Endothelial cell of hepatic sinusoid (primary cell): ENCODE results near the gene FANCM.
"Not testable (repeated sequence)": the region's sequence is repeated elsewhere in the genome, so short reads cannot be mapped to it uniquely, and the experiment has no call there.

Source experiments
- in situ Hi-C: cut with HindIII; loops from 2 replicates; pipeline ENCODE4 v1.10.0; 2017; ENCODE audit warnings: low sequenced_read_pairs

FANCM gene

DNA sequence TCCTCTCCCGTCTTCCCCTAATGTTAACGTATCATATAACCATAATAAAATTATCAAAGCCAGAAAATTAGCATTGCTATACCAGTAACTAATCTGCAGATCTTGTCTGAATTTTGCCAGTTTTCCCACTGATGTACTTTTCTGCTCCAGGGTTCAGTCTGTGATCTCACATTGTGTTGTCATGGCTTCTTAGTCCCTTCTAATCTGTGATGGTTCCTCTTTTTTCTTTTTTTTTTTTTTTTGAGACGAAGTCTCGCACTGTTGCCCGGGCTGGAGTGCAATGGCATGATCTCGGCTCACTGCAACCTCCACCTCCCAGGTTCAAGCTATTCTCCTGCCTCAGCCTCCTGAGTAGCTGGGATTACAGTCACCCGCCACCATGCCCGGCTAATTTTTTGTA lies 6.4 kb downstream of the FANCM start:
- in situ Hi-C loops: not testable (repeated sequence)

- in situ Hi-C loops: no loop called here
These were observed 8.9 kb downstream of the FANCM start for GRCh38 chr14:45144658-45145057.

DNA sequence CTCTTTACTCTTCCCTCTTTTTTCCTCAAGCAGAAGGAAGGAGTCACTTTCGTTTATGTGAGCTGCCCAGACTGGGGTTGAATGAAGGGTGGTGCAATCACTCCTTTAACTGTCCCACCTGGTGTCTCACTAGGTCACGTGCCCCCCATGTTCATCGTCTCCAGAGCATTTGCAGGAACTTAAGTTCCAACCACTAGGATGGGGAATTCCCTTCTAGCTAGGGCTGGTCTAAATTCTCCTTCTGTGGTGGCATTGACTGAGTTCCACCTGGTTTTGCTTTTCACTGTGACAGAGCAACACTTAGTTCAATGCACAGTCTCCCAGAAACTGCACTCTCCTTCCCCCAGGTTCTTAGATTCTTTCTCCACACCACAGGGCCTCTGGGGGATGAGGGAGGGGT lies 9.5 kb downstream of the FANCM start:
- in situ Hi-C loops: no loop called here

DNA sequence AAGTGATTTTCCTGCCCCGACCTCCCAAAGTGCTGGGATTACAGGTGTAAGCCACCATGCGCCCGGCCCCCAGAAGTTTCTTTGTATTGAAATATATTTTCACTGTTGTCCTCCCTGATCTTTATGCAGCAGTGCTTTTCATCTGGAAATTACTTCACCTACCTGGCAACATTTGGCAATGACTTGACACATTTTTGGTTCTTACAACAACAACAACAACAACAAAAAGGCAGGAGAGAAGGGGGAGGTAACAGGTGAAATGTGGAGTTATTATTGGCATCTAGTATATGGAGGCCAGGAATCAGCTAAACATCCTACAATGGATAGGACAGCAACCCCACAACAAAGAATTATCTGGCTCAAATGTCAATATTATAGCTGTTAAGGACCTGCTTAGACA lies 13.9 kb downstream of the FANCM start:
- in situ Hi-C loops: no loop called here

GRCh38 chr14:45150386-45150890 lies 14.7 kb downstream of the FANCM start:
- in situ Hi-C loops: no loop called here

DNA sequence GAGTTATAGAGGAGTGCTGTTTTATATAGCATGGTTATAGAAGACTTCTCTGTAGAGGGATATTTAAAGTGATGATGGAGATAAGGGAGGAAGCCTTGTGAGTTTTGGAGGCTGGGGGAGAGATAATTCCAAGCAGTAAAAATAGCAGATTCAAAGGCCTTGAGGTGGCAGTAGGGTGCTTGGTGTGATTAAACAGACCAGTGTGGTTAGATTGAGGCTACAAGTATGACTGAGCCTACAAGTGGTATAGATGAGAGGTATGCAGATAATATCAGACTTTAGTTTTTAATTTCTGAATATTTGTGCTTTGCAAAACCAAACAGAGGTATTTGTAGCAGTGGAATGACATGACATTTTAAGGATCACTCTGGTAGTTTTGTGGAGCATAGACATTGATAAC lies 20.3 kb downstream of the FANCM start:
- in situ Hi-C loops: no loop called here

- in situ Hi-C loops: no loop called here
These were observed 34.2 kb downstream of the FANCM start for GRCh38 chr14:45169906-45170305.

GRCh38 chr14:45177076-45177475 lies 41.3 kb downstream of the FANCM start:
- in situ Hi-C loops: no loop called here

DNA sequence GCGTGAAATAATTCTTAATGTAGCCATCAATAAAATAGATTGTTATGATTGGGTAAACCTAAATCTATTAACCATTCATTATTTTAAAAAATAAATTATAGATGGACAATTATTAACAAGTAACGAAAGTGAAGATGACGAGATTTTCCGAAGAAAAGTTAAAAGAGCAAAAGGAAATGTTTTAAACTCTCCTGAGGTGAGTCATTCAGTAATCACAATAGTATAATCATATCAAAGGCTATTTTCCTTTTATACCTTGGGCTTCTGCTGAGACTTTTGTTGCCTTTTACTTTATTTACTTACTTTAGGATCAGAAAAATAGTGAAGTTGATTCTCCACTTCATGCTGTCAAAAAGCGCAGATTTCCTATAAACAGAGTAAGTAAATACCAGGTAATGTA lies 45.6 kb downstream of the FANCM start:
- in situ Hi-C loops: no loop called here

DNA sequence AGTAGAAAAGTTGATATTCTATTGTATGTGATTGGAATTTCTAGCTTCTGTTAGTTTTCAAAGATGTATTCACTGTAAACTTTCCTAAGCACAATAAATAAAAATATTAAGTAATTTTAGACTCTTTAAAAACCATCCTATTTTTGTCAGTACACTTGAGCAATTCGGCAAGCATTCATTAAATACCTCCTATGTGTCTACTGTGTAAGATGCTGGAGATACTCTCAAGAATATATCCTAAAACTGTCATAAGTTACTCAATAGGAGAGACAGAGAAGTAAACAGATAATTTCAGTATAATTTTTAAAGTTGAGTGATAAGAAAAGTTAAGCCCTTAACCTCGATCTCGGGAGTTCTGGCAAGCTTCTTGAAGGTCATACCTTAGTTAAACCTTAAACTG lies 46.1 kb downstream of the FANCM start:
- in situ Hi-C loops: no loop called here

- in situ Hi-C loops: no loop called here
These were observed 49.5 kb downstream of the FANCM start for GRCh38 chr14:45185100-45185814.

GRCh38 chr14:45194964-45195363 lies 59.2 kb downstream of the FANCM start:
- in situ Hi-C loops: no loop called here

DNA sequence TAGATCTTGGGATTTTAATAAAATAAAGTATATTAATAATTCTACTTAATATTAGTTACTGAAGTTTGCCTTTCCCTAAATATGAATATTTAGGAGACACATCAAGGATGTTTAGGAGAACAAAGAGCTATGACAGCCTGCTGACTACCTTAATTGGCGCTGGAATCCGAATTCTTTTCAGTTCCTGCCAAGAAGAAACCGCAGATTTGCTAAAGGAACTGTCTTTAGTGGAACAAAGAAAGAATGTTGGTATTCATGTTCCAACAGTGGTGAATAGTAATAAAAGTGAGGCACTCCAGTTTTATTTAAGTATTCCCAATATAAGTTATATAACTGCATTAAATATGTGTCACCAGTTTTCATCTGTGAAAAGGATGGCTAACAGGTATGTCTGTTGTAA lies 62.8 kb downstream of the FANCM start:
- in situ Hi-C loops: no loop called here

GRCh38 chr14:45199230-45199629 lies 63.5 kb downstream of the FANCM start:
- in situ Hi-C loops: no loop called here

DNA sequence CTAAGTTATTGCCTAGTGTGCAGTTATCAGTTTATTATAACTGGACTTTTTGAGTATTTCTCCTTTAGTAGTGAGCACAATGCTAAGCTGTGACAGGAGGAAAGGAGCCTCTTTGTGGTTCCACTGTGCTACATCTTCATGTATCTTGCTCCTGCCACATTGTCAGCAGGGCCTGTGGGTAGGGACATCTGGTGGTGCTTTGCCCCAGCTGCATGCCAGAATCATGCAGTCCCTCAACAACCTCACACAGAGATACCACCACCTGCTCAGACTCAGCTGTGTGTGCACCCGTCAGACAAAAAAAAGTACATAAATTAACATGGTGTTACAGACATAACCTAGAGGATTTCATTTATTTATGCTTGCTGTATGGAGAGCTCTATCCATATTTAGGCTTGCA lies 66.2 kb downstream of the FANCM start:
- in situ Hi-C loops: no loop called here

DNA sequence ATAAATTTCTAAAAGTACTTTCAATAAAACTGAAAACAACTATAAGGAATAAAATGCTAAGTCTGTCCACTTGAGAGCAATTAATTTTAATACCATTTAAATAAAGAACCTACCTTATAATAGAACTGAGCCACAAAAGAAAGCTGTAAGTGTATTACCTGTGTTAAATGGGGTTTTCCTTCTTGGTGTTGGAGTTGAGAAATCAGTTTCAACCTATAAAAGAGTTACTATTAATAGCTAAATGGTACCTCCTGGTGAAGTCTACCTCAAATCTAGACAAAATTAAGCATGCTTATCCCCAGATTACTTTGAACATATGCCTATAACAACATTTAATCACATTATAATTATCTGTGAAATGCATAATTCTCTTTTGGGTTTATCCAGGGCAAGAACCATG lies 68.5 kb downstream of the FANCM start:
- in situ Hi-C loops: no loop called here

GRCh38 chr14:45210159-45210558 lies 74.4 kb downstream of the FANCM start:
- in situ Hi-C loops: no loop called here

DNA sequence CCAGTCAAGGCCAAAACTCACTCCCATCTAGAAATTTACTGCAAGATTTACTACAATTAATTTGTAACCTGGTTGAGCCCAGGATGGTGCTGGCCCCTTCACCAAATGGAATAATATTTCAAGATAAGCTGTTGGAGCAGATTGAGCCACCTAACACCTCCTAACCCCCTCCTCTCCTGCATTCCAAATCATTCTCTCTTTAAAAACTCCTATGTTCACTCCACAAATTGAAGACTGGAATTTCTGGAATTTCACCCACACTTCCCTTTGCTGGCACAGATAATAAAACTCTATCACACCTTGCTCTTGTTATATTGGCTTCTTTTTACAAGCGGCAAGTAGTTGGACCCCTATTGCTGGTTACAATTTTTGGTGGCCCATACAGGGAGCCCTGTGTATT lies 75.6 kb downstream of the FANCM start:
- in situ Hi-C loops: no loop called here

GRCh38 chr14:45212231-45212630 lies 76.5 kb downstream of the FANCM start:
- in situ Hi-C loops: no loop called here

- in situ Hi-C loops: not testable (repeated sequence)
These were observed 78.0 kb downstream of the FANCM start for GRCh38 chr14:45213716-45214115.

DNA sequence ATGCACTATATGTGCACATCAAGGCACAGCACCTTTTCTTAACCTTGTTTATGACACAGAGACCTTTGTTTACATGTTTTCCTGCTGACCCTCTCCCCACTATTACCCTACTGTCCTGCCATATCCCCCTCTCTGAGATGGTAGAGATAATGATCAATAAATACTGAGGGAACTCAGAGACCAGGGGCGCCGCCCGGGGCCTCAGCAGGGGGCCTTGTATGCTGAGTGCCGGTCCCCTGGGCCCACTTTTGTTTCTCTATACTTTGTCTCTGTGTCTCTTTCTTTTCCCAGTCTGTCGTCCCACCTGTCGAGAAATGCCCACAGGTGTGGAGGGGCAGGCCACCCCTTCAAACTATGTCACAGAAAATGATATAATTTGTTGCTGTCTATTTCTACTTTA lies 78.6 kb downstream of the FANCM start:
- in situ Hi-C loops: not testable (repeated sequence)

DNA sequence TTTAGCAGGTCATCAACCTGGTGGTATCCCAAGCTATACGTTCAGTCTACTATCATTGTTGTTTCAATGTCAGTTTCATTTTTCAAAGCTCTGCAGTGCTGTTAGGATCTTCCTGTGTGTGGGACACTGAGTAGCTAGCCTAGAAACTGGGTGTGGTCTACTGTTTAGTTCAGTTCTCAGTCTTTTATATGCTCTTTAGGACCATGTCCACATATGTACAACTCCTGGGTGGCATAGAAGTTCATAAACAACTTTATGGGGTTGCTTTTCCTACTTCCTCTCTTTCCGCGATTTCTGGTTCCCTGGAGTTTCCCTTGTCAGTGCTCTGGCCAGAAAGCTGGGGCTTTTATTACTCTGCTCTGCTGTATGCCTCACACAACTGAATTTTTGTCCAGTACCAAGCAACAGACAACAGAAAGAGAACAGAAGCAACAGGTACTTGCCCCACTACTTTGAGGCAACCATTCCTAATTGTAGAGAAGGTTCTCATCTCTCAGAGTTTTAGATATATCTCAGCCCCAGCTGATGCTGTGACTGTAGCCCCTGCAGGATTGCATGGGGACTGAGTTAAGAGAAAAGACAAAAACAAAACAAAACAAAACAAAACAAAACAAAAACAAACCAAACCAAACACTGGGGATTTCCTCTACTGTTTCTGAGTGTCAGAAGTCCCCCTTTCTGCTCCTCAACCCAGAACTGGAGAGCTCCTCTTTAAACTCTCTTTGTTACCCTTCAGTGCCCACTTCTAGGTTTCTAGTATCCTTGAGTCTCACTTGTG lies 86.9 kb downstream of the FANCM start:
- in situ Hi-C loops: no loop called here
